HG03025 (cell line): Measurements from ENCODE around the gene C1QC.

Source experiments
- ATAC-seq: cut with Tn5 transposase; IDR thresholded peaks from one replicate; pipeline ENCODE4 v1.9.1; 2021; ENCODE audit warnings: mild to moderate bottlenecking, moderate library complexity; ENCODE audit not compliant: unreplicated experiment, low FRiP score

C1QC gene

DNA sequence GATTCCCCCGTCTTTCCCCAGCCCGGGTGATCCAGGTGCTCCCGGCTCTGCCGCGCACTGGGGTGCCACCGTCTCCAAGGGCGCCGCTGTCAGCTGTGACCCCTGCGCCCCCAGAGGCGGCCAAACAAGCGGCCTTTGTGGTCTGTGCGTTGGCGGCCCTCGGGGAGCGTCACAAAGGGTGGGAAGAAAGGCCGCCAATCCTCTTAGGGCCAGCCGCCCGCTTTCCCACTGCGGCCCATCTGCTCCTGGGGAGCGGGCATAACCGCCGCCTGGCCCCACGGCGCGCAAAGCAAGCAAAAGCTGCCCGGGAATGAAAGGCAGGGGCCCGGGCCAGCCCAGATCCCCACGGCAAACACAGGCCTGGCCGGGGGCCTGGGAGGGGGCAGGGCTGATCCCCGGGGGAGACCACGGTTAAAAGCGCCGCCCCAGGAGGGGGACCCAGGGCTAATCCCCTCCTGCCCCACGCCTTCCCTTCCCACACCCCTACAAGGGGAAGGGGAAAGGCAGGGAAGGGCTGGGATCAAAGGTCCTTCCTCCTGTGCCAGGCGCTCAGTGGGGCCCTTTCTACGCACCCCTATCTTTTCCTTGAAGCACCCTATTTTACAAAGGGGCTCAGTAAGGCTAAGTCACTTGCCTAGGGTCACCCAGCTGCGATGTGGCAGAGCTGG, 33.6 kb downstream of the C1QC start:
- no peak for ATAC-seq

GRCh38 chr1:22677931-22678896, 34.8 kb downstream of the C1QC start:
- ATAC-seq = no peak

DNA sequence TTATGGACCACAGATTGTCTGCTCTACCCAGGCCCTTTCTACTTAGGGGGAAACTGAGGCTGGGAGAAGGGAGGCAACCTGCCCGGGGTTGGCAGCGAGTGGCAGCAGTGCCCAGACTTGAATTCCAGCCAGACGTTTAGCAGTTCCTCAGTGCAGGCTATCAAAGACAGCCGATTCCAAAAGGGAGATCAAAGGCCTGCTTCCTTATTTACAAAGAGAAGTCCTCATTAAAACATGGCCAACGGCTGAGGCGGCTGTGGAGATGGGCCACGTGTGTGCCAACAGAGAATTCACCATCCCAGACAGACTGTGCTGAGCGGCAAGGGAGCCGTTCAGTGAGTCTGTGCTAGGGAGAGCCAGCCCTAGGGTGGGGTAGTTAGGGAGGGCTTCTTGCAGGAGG, 37.3 kb downstream of the C1QC start:
- ATAC-seq = no peak

- ATAC-seq = no peak
Measured at GRCh38 chr1:22681556-22682276, 38.3 kb downstream of the C1QC start.

- no peak for ATAC-seq
Measured at GRCh38 chr1:22683547-22683946, 40.1 kb downstream of the C1QC start.

GRCh38 chr1:22685591-22686059, 42.2 kb downstream of the C1QC start:
- ATAC-seq = no peak

DNA sequence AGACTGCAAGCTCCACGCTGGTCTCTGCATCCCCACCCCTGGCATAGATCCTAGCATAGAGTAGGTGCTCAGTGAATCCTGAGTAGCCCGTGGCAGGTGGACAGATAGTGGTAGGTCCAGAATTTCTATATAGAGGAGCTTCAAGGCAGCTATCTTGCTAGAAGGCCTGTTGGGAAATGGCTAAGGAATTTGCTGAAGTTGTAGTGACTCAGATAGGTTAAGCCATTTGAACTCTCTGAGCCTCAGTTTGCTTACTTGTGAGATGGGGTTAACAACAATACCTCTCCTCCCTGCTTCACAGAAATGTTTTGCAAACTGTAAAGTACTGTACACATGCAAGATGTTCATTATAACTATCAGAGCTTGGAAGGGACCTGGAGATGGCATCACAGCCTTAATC, 43.8 kb downstream of the C1QC start:
- no peak for ATAC-seq

DNA sequence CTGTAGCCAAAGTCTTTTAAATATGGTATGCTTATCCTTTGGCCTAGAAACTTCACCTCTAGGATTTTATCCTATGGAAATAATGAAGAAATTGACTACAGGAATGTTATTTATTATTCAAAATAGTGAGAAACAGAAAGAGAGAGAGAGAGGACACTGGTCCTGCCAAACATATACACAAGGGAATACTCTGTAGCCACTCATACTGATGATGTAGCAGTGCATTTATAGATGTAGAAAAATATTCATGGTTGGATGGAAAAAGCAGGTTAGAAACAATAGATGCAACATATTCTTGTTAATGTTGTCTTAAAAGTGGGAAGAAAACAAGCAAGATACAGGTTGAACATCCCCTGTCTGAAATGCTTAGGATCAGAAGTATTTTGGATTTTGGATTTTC, 45.0 kb downstream of the C1QC start:
- no peak for ATAC-seq

DNA sequence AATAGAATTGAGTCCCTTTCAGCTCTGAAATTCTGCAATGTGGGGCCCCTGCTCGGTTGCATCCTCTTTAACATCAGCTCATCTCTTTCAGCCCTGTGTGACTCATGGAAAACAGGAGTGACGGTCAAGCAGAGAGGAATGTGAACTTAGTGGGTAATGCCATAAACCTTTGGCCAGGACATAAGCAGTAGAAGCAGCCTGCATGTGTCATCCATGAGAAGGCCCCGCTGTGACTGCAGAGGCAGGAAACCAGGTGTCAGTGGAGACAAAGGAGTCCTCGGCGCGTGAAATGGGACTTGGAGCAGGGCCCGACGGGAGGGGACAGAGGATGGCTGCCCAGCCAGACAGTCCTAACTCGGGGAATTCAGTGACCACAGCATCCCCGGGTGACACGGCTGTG, 46.1 kb downstream of the C1QC start:
- ATAC-seq = no peak

- no peak for ATAC-seq
Measured at GRCh38 chr1:22691031-22691753, 47.8 kb downstream of the C1QC start.

DNA sequence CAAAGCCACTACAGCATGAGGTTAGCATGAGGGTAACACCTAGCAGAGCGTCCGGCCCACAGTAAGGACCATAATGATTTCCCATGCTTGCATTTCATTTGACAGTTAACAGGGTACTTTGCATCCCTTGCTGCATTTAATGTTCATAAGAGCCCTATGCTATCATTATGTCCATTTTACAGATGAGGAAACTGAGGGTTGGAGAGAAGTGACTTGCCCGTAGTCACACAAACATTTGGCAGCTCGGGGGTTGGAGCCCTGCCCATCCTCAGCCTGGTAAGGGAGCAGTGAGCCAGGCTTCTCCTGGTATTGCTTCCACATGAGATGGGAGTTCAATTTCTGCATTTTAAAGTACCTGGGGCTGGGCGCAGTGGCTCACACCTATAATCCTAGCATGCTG, 50.7 kb downstream of the C1QC start:
- ATAC-seq = no peak

DNA sequence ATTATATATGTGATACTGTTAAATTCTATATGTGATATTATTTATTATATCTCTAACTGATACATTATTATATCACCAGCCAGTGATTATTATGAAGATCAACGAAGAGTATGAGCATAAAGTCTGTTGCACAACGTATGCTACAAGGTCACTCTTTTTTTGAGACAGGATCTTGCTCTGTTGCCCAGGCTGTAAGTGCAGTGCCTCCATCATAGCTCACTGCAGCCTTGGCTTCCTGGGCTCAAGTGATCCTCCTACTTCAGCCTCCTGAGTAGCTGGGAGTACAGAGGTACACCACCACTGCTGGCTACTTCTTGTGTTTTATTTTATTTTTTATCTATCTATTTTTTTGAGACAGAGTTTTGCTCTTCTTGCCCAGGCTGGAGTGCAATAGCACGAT, 53.2 kb downstream of the C1QC start:
- ATAC-seq = no peak
